Endodermal cell (in vitro differentiated cells): Measurements from ENCODE around the gene PER1. TPM values are rescaled to one million over a fixed set of nuclear protein-coding genes. Genes with fewer than 3 reads are reported as not detected.
A peak's percentile ranks its signal among the peaks of the same experiment; 100 is the strongest.

ENCODE experiments used
- DNase-seq: peaks from one replicate; pipeline ENCODE4 v3.0.0-alpha.2; 2017
- H3K27ac ChIP-seq: 2 replicates; pipeline ENCODE4 v1.5.1; 2013; ENCODE audit warnings: mild to moderate bottlenecking, low read depth, low read length, moderate library complexity
- H3K27me3 ChIP-seq: 2 replicates; pipeline ENCODE4 v1.6.1; 2013; ENCODE audit warnings: mild to moderate bottlenecking, low read length, moderate library complexity; ENCODE audit not compliant: insufficient read depth, control insufficient read depth, poor library complexity, severe bottlenecking
- H3K36me3 ChIP-seq: 2 replicates; pipeline ENCODE4 v1.7.0; 2013; ENCODE audit warnings: mild to moderate bottlenecking, low read length, moderate library complexity; ENCODE audit not compliant: control insufficient read depth, insufficient read depth
- H3K4me1 ChIP-seq: one replicate; pipeline ENCODE4 v1.7.0; 2013; ENCODE audit warnings: low read length; ENCODE audit not compliant: control insufficient read depth, insufficient read depth
- H3K4me3 ChIP-seq: 2 replicates; pipeline ENCODE4 v1.5.1; 2013; ENCODE audit warnings: mild to moderate bottlenecking, low read length, moderate library complexity
- H3K9ac ChIP-seq: 2 replicates; pipeline ENCODE4 v1.6.1; 2013; ENCODE audit warnings: mild to moderate bottlenecking, low read length, moderate library complexity; ENCODE audit not compliant: poor library complexity, severe bottlenecking; ENCODE audit errors: extremely low read depth
- H3K9me3 ChIP-seq: 2 replicates; pipeline ENCODE4 v1.6.1; 2013; ENCODE audit warnings: mild to moderate bottlenecking, low read length, moderate library complexity; ENCODE audit not compliant: control insufficient read depth
- H3K27ac Mint-ChIP-seq: 2 replicates; pipeline ENCODE4 v1.8.0; 2020; ENCODE audit warnings: mixed read lengths
- H3K27me3 Mint-ChIP-seq: 2 replicates; pipeline ENCODE4 v1.8.0; 2021; ENCODE audit warnings: mild to moderate bottlenecking, mixed read lengths; ENCODE audit not compliant: insufficient read depth
- H3K36me3 Mint-ChIP-seq: 2 replicates; pipeline ENCODE4 v1.8.0; 2020; ENCODE audit warnings: low read depth, mixed read lengths
- H3K4me1 Mint-ChIP-seq: 2 replicates; pipeline ENCODE4 v1.8.0; 2020; ENCODE audit warnings: mixed read lengths
- H3K4me3 Mint-ChIP-seq: 2 replicates; pipeline ENCODE4 v1.8.0; 2020; ENCODE audit warnings: mild to moderate bottlenecking, moderate library complexity, mixed read lengths
- H3K9me3 Mint-ChIP-seq: 2 replicates; pipeline ENCODE4 v1.8.0; 2020; ENCODE audit warnings: mild to moderate bottlenecking, mixed read lengths
- CTCF ChIP-seq: fragments of 200-600 bp; sonication (generic); conservative IDR thresholded peaks from 2 replicates; pipeline ENCODE4 v1.5.0; 2021; ENCODE audit warnings: antibody characterized with exemption, mild to moderate bottlenecking
- WGBS, 2 experiments: methylation state at CpG; one replicate each; pipeline versions ENCODE4 v1.1.5 to v1.1.7; 2013; ENCODE audit warnings: missing lambda C conversion rate in 2 of 2, mixed read lengths in 1 of 2; ENCODE audit not compliant: insufficient coverage in 1 of 2, insufficient read length in 1 of 2; 5-methylcytosine and 5-hydroxymethylcytosine counted together
- total RNA-seq, 2 donors: library from RNA; stranded (reverse); fragmentation: NEBNext Ultra II Directional in 1 of 2; extraction: Animal tissue kit (Norgen Biotek cat#: 25700) in 1 of 2; gene quantifications; 2 replicates in 1 of 2; 3 replicates in 1 of 2; pipeline ENCODE4 v1.2.1, GENCODE V29; 2021

PER1 gene
- total RNA-seq, 2 donors from 2014 or later, result 38.3 to 53.7 TPM

- no peaks in the 10 kb centered on the region for H3K9me3 ChIP-seq
- H3K4me3 Mint-ChIP-seq, result no peak overlapping the region
- no peak overlapping the region for H3K27ac Mint-ChIP-seq
- H3K4me1 Mint-ChIP-seq, result peaks cover 11% of the 10 kb centered on the region
- no peaks in the 10 kb centered on the region for H3K9me3 Mint-ChIP-seq
- no peak for TF ChIP-seq CTCF
- H3K36me3 ChIP-seq, result peaks cover 22% of the 10 kb centered on the region
- 87 to 93% methylated on average over 5 to 7 of the region's 7 CpGs for WGBS, 2 experiments
- H3K36me3 Mint-ChIP-seq, result peaks cover 12% of the 10 kb centered on the region
- H3K27me3 Mint-ChIP-seq, result no peaks in the 10 kb centered on the region
- DNase-seq, result peak; percentile 57
- no peaks in the 10 kb centered on the region for H3K27me3 ChIP-seq
- H3K4me3 ChIP-seq, result no peak overlapping the region
- peak overlapping the region; percentile 92 for H3K27ac ChIP-seq
- H3K9ac ChIP-seq, result no peak overlapping the region
- peaks cover 6% of the 10 kb centered on the region for H3K4me1 ChIP-seq
These were observed 837 bp upstream of the PER1 start for GRCh38 chr17:8153031-8153451.

GRCh38 chr17:8151641-8152111 lies 528 bp downstream of the PER1 start:
- 1% methylated on average over 16 to 22 of the region's 22 CpGs for WGBS, 2 experiments
- Mint-ChIP-seq H3K4me1 (peaks cover 11% of the 10 kb centered on the region), H3K9me3 (no peaks in the 10 kb centered on the region), H3K27ac (peak overlapping the region; percentile 92), H3K4me3 (no peak overlapping the region), H3K36me3 (peaks cover 22% of the 10 kb centered on the region), H3K27me3 (no peaks in the 10 kb centered on the region)
- TF ChIP-seq CTCF, result no peak
- H3K4me1 ChIP-seq, result peaks cover 6% of the 10 kb centered on the region
- peaks cover 36% of the 10 kb centered on the region for H3K36me3 ChIP-seq
- H3K27me3 ChIP-seq, result no peaks in the 10 kb centered on the region
- peak overlapping the region; percentile 93 for H3K4me3 ChIP-seq
- no peaks in the 10 kb centered on the region for H3K9me3 ChIP-seq
- DNase-seq, result peak; percentile 86
- H3K9ac ChIP-seq, result peak overlapping the region; percentile 80
- peak overlapping the region; percentile 76 for H3K27ac ChIP-seq

- H3K4me3 Mint-ChIP-seq, result no peak overlapping the region
- H3K36me3 ChIP-seq, result peaks cover 41% of the 10 kb centered on the region
- H3K9me3 Mint-ChIP-seq, result no peaks in the 10 kb centered on the region
- peak overlapping the region; percentile 80 for H3K9ac ChIP-seq
- no peaks in the 10 kb centered on the region for H3K27me3 Mint-ChIP-seq
- 2 to 4% methylated on average over 18 to 38 of the region's 38 CpGs for WGBS, 2 experiments
- H3K27ac ChIP-seq, result peak overlapping the region; percentile 76
- peaks cover 6% of the 10 kb centered on the region for H3K4me1 ChIP-seq
- peak; percentile 90 for DNase-seq
- peak overlapping the region; percentile 92 for H3K27ac Mint-ChIP-seq
- no peak for TF ChIP-seq CTCF
- H3K4me1 Mint-ChIP-seq, result peaks cover 11% of the 10 kb centered on the region
- no peaks in the 10 kb centered on the region for H3K27me3 ChIP-seq
- H3K9me3 ChIP-seq, result no peaks in the 10 kb centered on the region
- H3K36me3 Mint-ChIP-seq, result peaks cover 27% of the 10 kb centered on the region
- H3K4me3 ChIP-seq, result peak overlapping the region; percentile 93
These were observed 1.0 kb downstream of the PER1 start for GRCh38 chr17:8151120-8151640.
